Measurements from ENCODE around the gene BCAN.

Gene BCAN

GRCh38 chr1:156676114-156676819 is 34.4 kb downstream of the BCAN start:
- Histone ChIP-seq H3K9ac (no peak overlapping the region), H2AFZ (no peak overlapping the region), H3K4me2 (ENCODE audit: low read length) (peak overlapping the region; percentile 22), H3K27me3 (ENCODE audit: control insufficient read depth, insufficient read depth, low read length) (peaks cover 9% of the 10 kb centered on the region), H3K36me3 (ENCODE audit: control insufficient read depth, insufficient read depth, low read length) (no peaks in the 10 kb centered on the region), H3K27ac (no peak overlapping the region), H3K4me3 (ENCODE audit: low read depth, low read length) (peak overlapping the region; percentile 61), H3K9me3 (ENCODE audit: control insufficient read depth, low read length) (no peaks in the 10 kb centered on the region), H3K79me2 (no peaks in the 10 kb centered on the region), H3K4me1 (no peaks in the 10 kb centered on the region)
- TF ChIP-seq CTCF (IDR thresholded peaks at IDR 0.05) = no peak

DNA sequence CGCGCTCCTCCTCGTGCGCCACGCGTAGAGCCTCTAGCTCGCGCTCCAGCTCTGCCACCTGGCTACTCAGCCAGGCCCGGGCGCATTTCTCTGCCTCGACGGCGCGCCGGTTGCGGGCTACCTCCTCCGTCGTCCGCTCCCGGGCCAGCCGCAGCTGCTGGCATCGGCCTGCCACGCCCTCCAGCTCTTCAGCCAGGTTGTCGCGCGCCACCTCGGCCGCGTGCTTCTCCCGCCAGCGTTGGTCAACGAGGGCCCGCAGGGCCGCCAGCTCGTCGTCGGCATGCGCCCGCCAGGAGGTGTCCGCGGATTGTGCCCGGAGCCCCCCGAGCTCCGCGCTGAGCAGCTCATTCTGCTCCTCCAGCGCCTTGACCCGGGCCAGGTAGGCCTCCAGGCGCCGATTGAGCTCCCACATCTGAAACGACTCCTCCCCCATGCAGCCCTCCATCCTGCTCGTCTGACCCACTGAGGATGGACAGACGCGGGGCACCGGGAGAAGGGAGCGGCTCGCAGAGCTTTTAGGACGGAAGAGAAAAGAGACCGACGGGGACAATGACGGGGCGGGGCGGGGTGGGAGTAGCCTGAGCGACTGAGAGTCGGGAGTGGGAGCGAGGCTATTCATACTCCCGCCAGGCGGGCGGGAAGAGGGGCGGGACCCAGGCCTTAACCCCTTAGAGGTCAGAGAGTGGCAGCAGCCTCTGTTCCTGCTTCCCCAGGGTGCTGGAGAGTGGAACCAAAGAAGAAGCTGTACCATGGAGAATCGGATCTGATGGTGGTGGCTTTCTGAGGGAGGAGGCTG is 35.1 kb downstream of the BCAN start, which contains the start of gene NES:
NES (minus strand) TSS at position 588 of the 796 bp plus-strand sequence; CDS start at position 445, 143 bp downstream.
- peak within 1 kb of the TSS; percentile 46 for H3K4me2 ChIP-seq (ENCODE audit: low read length)
- no peak for TF ChIP-seq CTCF (IDR thresholded peaks at IDR 0.05)
- peak within 1 kb of the TSS; percentile 29 for H3K27ac ChIP-seq
- H3K9me3 ChIP-seq (ENCODE audit: control insufficient read depth, low read length) = no peaks in the 10 kb centered on the region
- H3K79me2 ChIP-seq = no peaks in the 10 kb centered on the region
- no peaks in the 10 kb centered on the region for H3K4me1 ChIP-seq
- H3K4me3 ChIP-seq (ENCODE audit: low read depth, low read length) = peak within 1 kb of the TSS; percentile 61
- H3K36me3 ChIP-seq (ENCODE audit: control insufficient read depth, insufficient read depth, low read length) = no peaks in the 10 kb centered on the region
- no peak within 1 kb of the TSS for H2AFZ ChIP-seq
- H3K27me3 ChIP-seq (ENCODE audit: control insufficient read depth, insufficient read depth, low read length) = peaks cover 9% of the 10 kb centered on the region
- no peak within 1 kb of the TSS for H3K9ac ChIP-seq

GRCh38 chr1:156677616-156678596 is 36.0 kb downstream of the BCAN start:
- H3K4me3 ChIP-seq (ENCODE audit: low read depth, low read length) = peak overlapping the region; percentile 33
- peaks cover 9% of the 10 kb centered on the region for H3K27me3 ChIP-seq (ENCODE audit: control insufficient read depth, insufficient read depth, low read length)
- no peak overlapping the region for H3K9ac ChIP-seq

GRCh38 chr1:156680056-156680455 is 38.1 kb downstream of the BCAN start:
- H3K4me3 ChIP-seq (ENCODE audit: low read depth, low read length) = no peak overlapping the region
- H3K9me3 ChIP-seq (ENCODE audit: control insufficient read depth, low read length) = no peaks in the 10 kb centered on the region
- no peak overlapping the region for H3K4me2 ChIP-seq (ENCODE audit: low read length)
- H3K79me2 ChIP-seq = no peaks in the 10 kb centered on the region
- no peak overlapping the region for H3K9ac ChIP-seq
- no peak overlapping the region for H2AFZ ChIP-seq
- no peak overlapping the region for H3K27ac ChIP-seq
- no peaks in the 10 kb centered on the region for H3K4me1 ChIP-seq
- no peak for TF ChIP-seq CTCF (IDR thresholded peaks at IDR 0.05)
- H3K27me3 ChIP-seq (ENCODE audit: control insufficient read depth, insufficient read depth, low read length) = peaks cover 12% of the 10 kb centered on the region
- no peaks in the 10 kb centered on the region for H3K36me3 ChIP-seq (ENCODE audit: control insufficient read depth, insufficient read depth, low read length)

More at GRCh38 chr1:156677616-156678596, 36.0 kb downstream of the BCAN start:
- H3K27ac ChIP-seq = no peak overlapping the region
- peak overlapping the region; percentile 46 for H3K4me2 ChIP-seq (ENCODE audit: low read length)
- TF ChIP-seq CTCF (IDR thresholded peaks at IDR 0.05) = peak; percentile 66
- no peak overlapping the region for H2AFZ ChIP-seq
- no peaks in the 10 kb centered on the region for H3K4me1 ChIP-seq
- H3K36me3 ChIP-seq (ENCODE audit: control insufficient read depth, insufficient read depth, low read length) = no peaks in the 10 kb centered on the region
- H3K79me2 ChIP-seq = no peaks in the 10 kb centered on the region
- H3K9me3 ChIP-seq (ENCODE audit: control insufficient read depth, low read length) = no peaks in the 10 kb centered on the region

Measured in parathyroid adenoma (tissue), 2 donors.